ENCODE results near the gene AKAP12. TPM values are rescaled to one million over a fixed set of nuclear protein-coding genes. Genes with fewer than 3 reads are reported as not detected.

AKAP12 gene
- polyA plus RNA-seq, 1 donor from 2014 or later: 21.5 TPM

- Histone ChIP-seq H3K4me3 (ENCODE audit: low read length) (peak overlapping the region; percentile 1), H3K79me2 (replicated peaks; ENCODE audit: insufficient read depth, low read length) (no peaks in the 10 kb centered on the region), H3K4me2 (ENCODE audit: low read length) (no peak overlapping the region)
These were observed 84.2 kb downstream of the AKAP12 start for GRCh38 chr6:151323791-151324487.

GRCh38 chr6:151324488-151324825 is 84.7 kb downstream of the AKAP12 start:
- H3K27me3 ChIP-seq (ENCODE audit: insufficient read depth, low read depth, low read length): peaks cover 3% of the 10 kb centered on the region
- TF ChIP-seq EP300 (conservative IDR thresholded peaks at IDR 0.05; ENCODE audit: poor library complexity, severe bottlenecking) (no peak), CTCF (IDR thresholded peaks at IDR 0.05; ENCODE audit: poor library complexity, severe bottlenecking) (no peak), TAF1 (IDR thresholded peaks at IDR 0.05; ENCODE audit: low read depth) (no peak), SMC3 (conservative IDR thresholded peaks at IDR 0.05; ENCODE audit: poor library complexity) (no peak), RAD21 (conservative IDR thresholded peaks at IDR 0.05) (no peak), EZH2 (IDR thresholded peaks at IDR 0.05; ENCODE audit: borderline replicate concordance, insufficient read depth, low read length, poor library complexity, severe bottlenecking) (no peak), MXI1 (conservative IDR thresholded peaks at IDR 0.05; ENCODE audit: poor library complexity, severe bottlenecking) (no peak), POLR2AphosphoS5 (IDR thresholded peaks at IDR 0.05) (no peak)
- TF ChIP-seq, protein P1, sequence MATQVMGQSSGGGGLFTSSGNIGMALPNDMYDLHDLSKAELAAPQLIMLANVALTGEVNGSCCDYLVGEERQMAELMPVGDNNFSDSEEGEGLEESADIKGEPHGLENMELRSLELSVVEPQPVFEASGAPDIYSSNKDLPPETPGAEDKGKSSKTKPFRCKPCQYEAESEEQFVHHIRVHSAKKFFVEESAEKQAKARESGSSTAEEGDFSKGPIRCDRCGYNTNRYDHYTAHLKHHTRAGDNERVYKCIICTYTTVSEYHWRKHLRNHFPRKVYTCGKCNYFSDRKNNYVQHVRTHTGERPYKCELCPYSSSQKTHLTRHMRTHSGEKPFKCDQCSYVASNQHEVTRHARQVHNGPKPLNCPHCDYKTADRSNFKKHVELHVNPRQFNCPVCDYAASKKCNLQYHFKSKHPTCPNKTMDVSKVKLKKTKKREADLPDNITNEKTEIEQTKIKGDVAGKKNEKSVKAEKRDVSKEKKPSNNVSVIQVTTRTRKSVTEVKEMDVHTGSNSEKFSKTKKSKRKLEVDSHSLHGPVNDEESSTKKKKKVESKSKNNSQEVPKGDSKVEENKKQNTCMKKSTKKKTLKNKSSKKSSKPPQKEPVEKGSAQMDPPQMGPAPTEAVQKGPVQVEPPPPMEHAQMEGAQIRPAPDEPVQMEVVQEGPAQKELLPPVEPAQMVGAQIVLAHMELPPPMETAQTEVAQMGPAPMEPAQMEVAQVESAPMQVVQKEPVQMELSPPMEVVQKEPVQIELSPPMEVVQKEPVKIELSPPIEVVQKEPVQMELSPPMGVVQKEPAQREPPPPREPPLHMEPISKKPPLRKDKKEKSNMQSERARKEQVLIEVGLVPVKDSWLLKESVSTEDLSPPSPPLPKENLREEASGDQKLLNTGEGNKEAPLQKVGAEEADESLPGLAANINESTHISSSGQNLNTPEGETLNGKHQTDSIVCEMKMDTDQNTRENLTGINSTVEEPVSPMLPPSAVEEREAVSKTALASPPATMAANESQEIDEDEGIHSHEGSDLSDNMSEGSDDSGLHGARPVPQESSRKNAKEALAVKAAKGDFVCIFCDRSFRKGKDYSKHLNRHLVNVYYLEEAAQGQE (IDR thresholded peaks at IDR 0.05; ENCODE audit: borderline replicate concordance): no peak
- H4K20me1 ChIP-seq (ENCODE audit: insufficient read depth): no peaks in the 10 kb centered on the region
- no peak overlapping the region for H2AFZ ChIP-seq (ENCODE audit: low read depth, low read length)
- no peak overlapping the region for H3K4me3 ChIP-seq (ENCODE audit: low read length)
- H3K9me3 ChIP-seq (ENCODE audit: low read length): no peaks in the 10 kb centered on the region
- no peak overlapping the region for H3K9ac ChIP-seq (ENCODE audit: low read length)
- H3K36me3 ChIP-seq (ENCODE audit: insufficient read depth, low read length): no peaks in the 10 kb centered on the region
- no peaks in the 10 kb centered on the region for H3F3A ChIP-seq (ENCODE audit: insufficient read depth, low read length, poor library complexity, severe bottlenecking)
- no peak overlapping the region for H3K4me2 ChIP-seq (ENCODE audit: low read length)
- no peak overlapping the region for H3K27ac ChIP-seq (ENCODE audit: low read length)
- no peaks in the 10 kb centered on the region for H3K9me2 ChIP-seq (ENCODE audit: insufficient read depth, low read length)
- H3K79me2 ChIP-seq (replicated peaks; ENCODE audit: insufficient read depth, low read length): no peaks in the 10 kb centered on the region

More at GRCh38 chr6:151323791-151324487, 84.2 kb downstream of the AKAP12 start:
- no peak overlapping the region for H2AFZ ChIP-seq (ENCODE audit: low read depth, low read length)
- H3K36me3 ChIP-seq (ENCODE audit: insufficient read depth, low read length): no peaks in the 10 kb centered on the region
- no peak overlapping the region for H3K9ac ChIP-seq (ENCODE audit: low read length)
- TF ChIP-seq CTCF (IDR thresholded peaks at IDR 0.05; ENCODE audit: poor library complexity, severe bottlenecking): peak; percentile 97
- TF ChIP-seq SMC3 (conservative IDR thresholded peaks at IDR 0.05; ENCODE audit: poor library complexity): peak; percentile 99
- peak; percentile 97 for TF ChIP-seq RAD21 (conservative IDR thresholded peaks at IDR 0.05)
- TF ChIP-seq MXI1 (conservative IDR thresholded peaks at IDR 0.05; ENCODE audit: poor library complexity, severe bottlenecking): peak; percentile 27
- TF ChIP-seq, protein P1 (IDR thresholded peaks at IDR 0.05; ENCODE audit: borderline replicate concordance): no peak
- no peaks in the 10 kb centered on the region for H4K20me1 ChIP-seq (ENCODE audit: insufficient read depth)
- no peaks in the 10 kb centered on the region for H3K9me3 ChIP-seq (ENCODE audit: low read length)
- H3K27ac ChIP-seq (ENCODE audit: low read length): no peak overlapping the region
- no peaks in the 10 kb centered on the region for H3K9me2 ChIP-seq (ENCODE audit: insufficient read depth, low read length)
- no peaks in the 10 kb centered on the region for H3F3A ChIP-seq (ENCODE audit: insufficient read depth, low read length, poor library complexity, severe bottlenecking)
- peaks cover 3% of the 10 kb centered on the region for H3K27me3 ChIP-seq (ENCODE audit: insufficient read depth, low read depth, low read length)

All from neural cell (in vitro differentiated cells).